Glomerular visceral epithelial cell (primary cell): ENCODE results near the gene HOXD3.

Experiments used
- DNase-seq: peaks from one replicate; pipeline ENCODE4 v3.0.0-alpha.2; 2016; ENCODE audit errors: extremely low spot score

Gene HOXD3

DNA sequence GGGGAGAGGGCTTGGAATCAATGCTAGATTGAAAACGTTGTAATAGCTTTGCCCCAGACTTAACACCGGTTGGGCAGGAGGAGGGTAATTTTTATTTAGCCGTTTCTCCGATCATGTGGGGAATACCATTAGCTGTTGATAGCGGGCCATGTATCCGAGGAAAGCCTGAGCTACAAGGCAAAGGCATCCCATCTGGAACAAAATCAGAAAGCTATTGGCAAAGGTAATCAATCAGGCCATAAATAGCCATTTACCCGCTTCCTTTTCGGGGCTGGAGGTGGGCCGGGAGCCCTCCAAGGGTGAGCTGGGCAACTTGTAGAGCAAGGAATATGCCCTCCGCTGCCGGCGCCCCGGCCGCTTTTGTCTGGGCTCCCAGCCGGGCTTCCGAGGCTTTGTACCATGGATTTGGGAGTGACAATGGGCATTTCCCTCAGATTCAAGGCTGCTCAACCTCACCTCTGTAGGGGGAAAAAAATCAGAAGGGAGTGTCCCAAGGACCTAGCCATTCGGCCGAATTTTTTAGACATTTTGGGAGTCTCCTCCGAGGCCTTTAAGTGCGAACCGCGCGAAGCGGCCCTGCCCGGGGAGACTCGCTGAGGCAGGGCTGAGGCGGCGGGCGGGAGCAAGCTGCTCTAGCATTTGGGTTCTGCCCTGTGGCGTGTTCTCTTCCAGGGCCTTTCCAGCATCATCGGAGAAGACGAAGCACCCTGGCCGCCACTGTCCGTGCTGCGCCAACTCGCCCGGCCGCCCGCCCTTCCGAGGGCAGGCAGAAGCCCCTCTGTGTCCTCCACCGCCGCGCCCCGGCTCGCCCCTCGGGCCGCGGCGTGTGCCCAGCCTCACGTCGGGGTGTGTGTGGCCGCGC lies 35.7 kb upstream of the HOXD3 start:
- no peak for DNase-seq

DNA sequence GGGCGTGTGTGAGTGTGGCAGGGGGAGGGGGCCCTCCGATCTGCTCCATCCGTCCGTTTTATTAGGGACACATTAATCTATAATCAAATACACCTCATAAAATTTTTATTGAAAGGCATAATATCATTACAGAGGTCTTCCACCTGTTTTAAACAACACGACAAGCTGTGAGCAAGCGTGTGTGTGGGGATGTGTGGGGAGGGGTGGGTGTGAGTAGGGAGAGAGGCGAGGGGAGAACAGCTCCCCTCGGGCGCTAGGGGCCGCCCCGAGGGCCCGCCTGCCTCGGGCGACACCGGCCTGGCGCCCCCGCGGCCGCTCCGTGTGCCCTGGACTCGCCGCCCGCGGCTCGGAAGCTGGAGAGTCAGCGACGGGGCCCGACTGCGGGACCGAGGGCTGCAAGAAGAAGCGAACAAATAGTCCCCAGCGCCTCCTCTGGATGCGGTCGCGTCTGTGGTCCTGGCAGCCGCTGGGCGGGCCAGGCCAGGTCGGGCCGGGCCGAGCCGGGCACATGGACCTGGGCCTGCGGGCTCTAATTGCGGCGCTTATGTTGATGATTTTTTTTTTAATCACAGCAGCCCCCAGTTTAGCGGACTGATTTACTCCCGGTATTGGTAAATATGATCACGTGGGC lies 34.9 kb upstream of the HOXD3 start:
- no peak for DNase-seq

DNA sequence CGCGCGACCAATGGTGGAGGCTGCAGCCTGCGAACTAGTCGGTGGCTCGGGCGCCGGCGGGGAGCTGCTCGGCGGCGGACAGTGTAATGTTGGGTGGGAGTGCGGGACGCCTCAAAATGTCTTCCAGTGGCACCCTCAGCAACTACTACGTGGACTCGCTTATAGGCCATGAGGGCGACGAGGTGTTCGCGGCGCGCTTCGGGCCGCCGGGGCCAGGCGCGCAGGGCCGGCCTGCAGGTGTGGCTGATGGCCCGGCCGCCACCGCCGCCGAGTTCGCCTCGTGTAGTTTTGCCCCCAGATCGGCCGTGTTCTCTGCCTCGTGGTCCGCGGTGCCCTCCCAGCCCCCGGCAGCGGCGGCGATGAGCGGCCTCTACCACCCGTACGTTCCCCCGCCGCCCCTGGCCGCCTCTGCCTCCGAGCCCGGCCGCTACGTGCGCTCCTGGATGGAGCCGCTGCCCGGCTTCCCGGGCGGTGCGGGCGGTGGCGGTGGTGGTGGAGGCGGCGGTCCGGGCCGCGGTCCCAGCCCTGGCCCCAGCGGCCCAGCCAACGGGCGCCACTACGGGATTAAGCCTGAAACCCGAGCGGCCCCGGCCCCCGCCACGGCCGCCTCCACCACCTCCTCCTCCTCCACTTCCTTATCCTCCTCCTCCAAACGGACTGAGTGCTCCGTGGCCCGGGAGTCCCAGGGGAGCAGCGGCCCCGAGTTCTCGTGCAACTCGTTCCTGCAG lies 34.3 kb upstream of the HOXD3 start, which contains the start of gene HOXD9:
Gene HOXD9 (plus strand): TSS at position 37 of the 728 bp plus-strand sequence. CDS start 50 bp downstream, at position 87.
- DNase-seq, result no peak

DNA sequence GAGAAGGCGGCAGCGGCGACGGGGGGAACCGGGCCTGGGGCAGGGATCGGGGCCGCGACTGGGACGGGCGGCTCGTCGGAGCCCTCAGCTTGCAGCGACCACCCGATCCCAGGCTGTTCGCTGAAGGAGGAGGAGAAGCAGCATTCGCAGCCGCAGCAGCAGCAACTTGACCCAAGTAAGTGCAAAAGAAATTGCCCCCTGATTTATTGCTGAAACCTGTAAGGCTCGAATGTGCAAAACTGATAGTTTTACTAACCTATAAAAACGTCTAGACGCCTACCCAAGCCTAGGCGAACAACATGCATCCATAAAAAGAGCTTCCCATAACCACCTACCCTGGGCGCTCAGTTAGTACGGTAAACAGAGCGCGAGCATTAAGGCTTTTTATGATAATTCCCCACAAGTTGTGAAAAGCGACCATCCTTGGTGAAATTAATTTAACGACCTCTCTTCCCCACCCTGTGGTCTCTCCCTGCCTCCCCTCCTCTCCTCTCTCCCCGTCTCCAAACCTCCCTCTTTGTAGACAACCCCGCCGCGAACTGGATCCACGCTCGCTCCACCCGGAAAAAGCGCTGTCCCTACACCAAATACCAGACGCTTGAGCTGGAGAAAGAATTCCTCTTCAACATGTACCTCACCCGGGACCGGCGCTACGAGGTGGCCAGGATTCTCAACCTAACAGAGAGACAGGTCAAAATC lies 33.5 kb upstream of the HOXD3 start:
- DNase-seq, result no peak

DNA sequence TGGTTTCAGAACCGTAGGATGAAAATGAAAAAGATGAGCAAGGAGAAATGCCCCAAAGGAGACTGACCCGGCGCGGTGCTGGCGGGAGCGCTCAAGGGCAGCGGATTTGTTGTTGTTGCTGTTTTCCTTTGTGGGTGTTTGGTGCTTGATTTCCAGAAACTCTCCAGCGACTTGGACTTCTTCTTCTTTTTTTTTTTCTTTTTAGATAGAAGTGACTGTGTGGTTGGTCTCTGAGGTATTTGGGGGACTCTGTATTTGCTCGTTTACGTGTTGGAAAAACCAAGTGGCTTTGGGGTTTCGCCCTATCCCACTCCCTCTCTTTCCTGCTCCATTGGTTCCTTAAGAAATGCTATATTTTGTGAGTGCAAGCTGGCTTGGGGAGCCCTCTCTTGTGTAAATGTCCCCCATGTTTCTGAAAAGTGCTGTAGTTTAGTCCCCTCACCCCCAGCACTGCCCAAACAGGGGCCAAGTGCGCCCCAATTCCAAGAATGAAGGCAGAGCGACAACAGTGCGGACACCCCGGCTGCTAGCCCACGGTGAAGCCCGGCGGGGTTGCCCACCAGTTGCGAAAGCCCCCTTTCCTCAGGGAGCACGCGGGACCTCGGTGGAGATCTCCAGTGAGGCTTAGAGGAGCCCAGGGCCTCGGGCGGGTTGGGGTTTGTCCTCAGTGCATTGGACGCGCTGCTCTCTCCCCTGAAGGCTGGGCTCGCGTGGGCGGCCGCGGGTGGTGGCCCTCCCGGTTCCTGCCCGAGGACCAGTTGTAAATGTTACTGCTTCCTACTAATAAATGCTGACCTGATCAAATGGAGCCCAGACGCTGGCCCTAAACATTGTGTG lies 32.8 kb upstream of the HOXD3 start:
- DNase-seq, result no peak

DNA sequence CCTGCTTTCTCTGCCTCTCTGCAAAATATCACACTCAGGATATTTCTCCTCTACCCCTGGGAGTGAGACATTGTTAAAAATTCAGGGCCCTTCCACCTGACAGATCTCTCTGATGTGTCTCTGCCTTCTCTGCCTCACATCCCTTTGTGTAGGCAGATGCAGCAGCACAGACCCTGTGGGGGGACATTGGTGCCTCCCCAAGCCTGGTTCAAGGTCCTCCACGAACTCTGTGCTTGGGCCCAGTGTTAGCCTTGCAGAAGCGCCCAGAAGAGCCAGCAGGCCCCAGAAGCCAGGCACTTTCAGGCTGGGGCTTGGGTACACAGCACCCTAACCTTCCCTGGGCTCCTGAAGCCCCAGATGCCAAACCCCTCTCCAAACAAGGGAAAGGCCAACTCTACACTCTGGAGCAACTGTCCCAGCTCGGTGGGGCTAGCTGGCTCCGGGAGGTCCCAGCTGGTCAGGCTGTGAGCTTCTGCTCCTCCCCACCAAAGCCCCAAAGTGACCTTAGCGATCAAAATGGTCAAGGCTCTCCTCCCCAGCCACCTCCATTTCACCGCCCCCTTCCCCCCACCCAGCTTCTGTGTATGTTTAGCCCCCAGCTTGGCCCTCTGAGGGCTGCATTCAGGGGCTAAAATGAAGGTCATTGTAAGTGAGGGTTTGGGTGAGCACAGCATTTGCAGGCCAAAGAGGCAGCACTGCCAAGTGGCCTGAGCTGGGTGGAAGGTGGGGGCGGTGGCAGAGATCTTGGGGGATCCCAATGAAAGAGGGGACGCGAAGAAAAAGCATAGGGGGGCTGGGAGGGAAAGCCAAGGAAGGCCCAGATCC lies 31.9 kb upstream of the HOXD3 start:
- DNase-seq, result no peak

DNA sequence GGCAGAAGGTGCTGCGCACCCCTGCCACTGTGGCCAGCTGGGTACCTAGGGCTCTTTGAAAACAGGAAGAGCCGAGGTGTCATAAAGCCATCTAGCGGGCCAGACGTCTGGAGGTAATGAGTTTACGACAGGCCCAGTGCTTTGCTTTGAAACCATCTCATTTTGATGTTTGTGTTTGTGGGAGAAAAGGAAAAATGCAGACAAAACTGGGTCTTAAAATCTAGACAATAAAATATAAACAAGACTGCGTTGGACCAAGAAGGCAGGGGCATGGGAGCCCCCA lies 31.4 kb upstream of the HOXD3 start:
- no peak for DNase-seq

DNA sequence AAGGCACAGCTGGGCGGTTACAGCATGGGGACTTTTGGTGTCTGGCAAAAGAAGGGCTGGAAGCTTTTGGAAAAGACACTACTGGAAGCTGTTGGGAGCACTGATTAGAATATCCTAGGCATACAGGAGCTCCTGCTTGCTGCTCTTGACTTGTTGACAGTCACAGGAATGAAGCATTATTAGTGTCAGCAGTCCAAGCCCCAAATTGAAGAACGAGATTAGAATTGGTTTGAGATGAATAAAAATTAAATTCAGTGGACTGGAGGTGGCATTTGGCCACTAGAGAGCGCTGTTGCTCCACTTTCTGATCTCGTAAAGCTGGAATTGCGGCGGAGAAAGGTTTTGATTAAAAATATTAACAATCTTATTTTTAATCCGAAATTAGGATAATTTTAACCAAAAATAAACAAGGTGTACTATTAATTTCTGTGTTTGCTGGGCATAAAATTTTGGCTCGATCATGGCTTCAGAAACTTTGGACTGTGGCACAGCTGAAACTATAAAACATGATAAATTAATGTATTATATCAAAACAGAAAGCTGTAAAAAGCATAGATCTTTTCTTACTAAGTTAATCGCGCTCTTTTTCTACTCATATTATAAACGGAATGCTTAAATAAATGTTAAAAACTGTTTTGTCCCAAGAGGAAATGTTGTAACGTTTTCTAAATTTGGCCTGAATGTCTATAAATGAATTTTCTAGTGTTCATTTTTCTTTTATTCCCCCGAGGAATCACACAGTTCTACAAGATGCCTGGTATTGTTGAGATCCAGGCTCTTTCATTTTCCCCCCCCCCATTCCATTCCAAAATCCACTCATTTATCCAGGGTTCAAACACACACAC lies 30.0 kb upstream of the HOXD3 start:
- peak; percentile 66 for DNase-seq

DNA sequence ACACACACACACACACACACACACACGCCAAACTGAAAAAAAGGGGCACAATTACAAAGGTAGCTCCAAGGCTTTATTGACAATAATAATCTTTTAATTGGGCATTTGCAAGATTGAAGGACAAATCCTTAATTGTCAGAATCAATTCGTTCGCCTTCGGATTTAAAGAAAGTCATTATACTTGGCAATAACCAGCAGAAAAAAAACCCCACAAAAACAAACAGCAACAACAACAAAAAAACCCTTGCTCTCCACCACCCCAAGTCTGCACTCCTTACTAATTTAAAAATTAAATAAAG lies 29.4 kb upstream of the HOXD3 start:
- no peak for DNase-seq

DNA sequence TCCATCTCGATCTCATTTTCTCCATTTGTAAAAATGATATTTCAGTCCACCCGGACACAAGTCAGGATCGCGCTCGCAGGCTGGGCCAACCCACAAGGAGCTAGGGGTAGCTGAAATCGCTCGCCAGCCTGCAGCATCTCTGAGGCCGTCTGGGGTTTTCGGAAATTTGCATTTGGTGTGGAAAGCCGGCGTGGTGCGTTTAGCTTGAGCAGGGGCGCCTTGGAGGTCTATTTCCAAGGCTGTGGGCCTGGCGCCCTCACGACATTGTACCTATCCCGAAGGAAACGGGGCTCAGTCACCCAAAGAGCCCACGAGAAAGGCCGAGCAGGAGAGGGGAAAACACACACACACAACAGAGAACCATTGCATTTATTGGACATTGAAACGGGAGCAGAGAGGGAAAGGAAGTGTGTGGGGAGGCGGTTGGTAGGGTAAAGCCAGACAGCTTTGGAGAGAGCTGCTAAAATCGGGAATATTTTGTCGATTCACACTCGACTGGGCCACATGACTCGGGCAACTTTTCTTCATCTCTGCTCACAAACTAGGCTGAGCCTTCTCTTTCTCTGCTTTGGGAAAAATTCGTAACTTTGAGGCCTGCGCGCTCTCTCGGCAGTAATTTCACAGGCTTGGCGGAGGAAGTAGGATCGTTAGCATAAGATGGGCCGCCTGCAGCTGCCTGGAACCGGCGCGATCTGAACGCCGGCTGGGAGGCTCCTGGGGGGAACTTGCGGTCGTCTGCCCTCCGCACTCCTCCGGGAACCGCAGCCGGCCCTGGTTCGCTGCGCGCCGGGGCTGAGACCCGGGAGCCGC lies 28.7 kb upstream of the HOXD3 start:
- DNase-seq, result no peak

DNA sequence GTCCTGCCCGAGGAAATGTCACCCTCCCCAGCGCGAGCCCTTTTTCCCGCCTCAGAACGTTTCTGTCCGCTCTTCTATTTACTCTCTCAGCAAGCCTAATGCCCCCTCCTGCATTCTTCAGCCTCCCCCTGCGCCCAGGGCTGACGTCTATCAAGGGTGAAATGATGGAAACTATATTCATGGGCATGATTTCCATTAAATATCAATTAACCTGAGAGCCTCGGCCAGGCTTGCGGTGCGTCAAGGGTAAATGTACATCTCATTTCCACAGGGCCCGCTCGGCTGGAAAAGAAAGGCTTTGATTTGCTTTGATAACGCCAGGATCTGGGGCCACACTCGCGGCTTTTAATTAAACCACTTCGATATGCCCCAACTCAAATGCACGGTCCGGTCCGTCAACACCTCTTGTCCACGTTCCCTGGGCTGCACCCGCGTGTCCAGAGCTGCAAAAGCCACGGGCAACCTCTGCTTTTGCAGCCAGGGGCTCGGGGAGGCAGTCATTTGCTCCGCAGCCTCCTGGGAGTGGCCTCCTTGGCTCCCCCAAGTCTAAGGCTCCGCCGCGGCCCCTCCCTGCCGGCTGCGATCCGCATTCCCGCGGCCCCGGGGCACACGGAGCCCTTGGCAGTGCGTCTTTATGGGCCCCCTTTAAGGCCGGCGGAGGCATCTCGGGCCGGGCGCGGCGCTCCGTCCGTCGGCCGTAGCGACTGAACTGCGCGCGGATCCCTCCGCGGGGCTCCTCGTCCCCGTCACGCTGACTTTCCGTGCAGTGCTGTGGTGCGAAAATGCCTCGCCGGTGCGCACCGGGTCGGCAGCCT lies 27.9 kb upstream of the HOXD3 start, which contains the start of gene HOXD8:
Gene HOXD8 (plus strand): TSS at position 724 of the 815 bp plus-strand sequence. CDS start 662 bp downstream, outside the sequence.
- peak; percentile 84 for DNase-seq

DNA sequence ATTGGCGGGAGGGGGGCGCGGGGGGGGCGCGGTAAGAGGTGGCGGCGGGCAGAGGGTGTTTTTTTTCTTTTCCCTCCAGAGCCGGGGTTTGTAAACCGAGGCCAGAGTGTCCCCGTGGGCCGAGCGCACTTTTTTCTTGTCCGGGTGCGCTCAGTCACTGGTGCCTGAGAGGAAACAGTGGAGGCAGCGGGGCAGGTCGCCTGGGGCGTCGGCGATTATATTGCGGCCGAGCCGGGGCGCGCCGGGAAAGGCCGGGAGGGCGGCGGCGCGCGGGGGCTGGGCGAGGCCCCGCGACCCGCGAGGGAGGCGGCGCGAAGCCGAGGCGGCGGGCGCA lies 27.3 kb upstream of the HOXD3 start:
- no peak for DNase-seq

DNA sequence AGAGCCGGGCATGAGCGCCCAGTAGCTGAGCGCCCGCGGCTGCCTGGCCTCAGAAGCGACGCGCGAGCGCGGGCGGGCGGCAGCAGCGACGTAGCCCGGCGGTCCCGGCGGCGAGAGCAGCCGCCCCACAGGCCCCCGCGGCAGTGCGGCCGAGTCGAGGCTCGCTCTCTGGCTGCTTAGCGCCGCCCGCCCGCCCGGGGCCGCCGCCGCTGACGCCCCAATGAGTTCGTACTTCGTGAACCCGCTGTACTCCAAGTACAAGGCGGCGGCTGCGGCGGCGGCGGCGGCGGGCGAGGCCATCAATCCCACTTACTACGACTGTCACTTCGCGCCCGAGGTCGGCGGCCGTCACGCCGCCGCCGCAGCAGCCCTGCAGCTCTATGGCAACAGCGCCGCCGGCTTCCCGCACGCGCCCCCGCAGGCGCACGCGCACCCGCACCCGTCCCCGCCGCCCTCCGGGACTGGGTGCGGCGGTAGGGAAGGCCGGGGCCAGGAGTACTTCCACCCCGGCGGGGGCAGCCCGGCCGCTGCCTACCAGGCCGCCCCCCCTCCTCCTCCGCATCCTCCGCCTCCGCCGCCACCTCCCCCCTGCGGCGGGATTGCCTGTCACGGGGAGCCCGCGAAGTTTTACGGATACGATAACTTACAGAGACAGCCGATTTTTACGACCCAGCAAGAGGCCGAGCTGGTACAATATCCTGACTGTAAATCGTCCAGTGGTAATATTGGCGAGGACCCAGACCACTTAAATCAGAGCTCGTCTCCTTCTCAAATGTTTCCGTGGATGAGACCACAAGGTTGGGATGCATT lies 26.8 kb upstream of the HOXD3 start:
- DNase-seq, result peak; percentile 68

DNA sequence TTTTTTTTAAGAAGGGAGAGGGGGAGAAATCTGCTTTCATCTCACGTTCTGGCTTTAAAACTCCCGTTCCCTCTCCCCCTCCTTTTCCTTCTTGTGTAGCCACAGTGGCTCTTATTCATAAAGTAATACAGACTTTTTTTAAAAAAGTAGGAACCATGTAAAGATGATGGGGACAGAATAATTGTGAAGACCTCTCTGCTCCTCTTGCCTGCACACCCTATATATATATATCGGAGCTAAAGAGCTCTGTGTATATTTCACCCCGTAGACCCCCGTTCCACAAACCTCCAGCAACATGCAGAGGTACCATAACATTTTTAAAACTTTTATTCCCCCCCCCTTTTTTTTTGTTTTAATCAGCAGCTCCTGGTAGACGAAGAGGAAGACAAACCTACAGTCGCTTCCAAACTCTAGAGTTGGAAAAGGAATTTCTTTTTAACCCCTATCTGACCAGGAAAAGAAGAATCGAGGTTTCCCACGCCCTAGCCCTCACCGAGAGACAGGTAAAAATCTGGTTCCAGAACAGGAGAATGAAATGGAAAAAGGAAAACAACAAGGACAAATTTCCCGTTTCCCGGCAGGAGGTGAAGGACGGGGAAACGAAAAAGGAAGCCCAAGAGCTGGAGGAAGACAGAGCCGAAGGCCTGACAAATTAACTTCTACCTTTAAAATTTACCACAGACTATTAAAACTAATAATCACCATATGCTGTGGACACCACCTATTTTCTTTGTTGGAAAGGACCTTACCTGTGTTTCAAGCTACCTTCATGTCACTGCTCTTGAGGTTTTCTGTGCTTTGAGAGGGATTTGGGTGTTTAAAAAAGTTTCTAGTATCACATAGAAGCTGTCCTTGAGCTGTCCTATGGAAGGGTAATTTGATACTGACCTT lies 25.9 kb upstream of the HOXD3 start:
- no peak for DNase-seq

DNA sequence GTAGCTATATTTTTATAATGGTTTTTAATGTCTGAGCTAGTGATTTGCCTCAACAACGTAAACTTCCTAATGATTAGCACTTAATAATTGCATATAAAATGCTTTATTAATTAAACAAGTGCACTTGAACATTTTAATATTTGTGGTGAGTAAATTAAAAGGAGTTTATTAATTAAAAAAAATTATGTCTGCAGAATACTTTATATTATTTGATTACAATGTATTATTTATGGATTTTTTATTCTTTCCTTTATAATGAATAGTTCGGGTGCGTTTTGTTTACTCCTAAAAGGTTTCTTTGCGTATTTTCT lies 25.3 kb upstream of the HOXD3 start:
- DNase-seq, result no peak
